Measurements from ENCODE around the gene ABHD3.
"Not testable (repeated sequence)": the region's sequence is repeated elsewhere in the genome, so short reads cannot be mapped to it uniquely, and the experiment has no call there.

ABHD3 gene

DNA sequence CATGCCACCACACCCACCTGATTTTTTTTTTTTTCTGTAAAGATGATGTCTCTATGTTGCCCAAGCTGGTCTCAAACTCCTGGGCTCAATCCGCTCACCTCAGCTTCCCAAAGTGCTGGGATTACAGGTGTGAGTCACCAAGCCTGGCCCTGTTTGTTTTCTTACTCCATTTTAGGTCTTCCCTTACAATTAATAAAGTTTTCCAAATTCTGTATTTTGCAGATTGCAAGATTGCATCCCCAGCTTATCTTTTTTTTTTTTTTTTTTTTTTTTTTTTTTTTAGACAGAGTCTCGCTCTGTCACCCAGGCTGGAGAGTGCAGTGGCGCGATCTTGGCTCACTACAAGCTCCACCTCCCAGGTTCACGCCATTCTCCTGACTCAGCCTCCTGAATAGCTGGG, 64.2 kb downstream of the ABHD3 start:
- DNase-seq: not testable (repeated sequence)

DNA sequence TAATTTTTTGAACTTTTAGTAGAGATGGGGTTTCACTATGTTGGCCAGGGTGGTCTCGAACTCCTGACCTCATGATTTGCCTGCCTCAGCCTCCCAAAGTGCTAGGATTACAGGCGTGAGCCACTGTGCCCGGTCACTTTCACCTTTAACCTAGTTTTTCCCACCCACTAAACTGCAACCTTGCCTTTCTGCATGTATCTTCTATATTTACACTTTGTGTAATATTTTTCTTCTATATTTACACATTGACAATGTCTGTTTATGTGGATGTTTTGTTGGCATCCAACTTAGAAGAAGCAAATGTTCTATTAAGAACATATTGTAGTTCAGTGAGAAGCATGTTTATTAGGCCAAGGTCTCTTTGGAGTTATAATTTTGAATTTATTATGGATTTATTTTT, 65.8 kb downstream of the ABHD3 start:
- no peak for DNase-seq

DNA sequence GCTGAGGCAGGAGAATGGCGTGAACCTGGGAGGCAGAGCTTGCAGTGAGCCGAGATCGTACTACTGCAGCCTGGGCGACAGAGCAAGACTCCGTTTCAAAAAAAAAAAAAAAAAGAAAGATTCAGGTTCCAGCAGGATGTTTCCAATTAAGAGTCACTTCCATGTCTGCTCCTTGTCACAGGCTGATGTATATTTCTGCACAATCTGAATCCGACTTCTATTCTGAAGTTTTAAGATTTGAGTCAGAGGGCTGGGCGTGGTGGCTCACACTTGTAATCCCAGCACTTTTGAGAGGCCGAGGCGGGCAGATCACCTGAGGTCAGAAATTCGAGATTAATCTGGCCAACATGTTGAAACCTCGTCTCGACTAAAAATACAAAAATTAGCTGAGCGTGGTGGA, 67.8 kb downstream of the ABHD3 start:
- no peak for DNase-seq

DNA sequence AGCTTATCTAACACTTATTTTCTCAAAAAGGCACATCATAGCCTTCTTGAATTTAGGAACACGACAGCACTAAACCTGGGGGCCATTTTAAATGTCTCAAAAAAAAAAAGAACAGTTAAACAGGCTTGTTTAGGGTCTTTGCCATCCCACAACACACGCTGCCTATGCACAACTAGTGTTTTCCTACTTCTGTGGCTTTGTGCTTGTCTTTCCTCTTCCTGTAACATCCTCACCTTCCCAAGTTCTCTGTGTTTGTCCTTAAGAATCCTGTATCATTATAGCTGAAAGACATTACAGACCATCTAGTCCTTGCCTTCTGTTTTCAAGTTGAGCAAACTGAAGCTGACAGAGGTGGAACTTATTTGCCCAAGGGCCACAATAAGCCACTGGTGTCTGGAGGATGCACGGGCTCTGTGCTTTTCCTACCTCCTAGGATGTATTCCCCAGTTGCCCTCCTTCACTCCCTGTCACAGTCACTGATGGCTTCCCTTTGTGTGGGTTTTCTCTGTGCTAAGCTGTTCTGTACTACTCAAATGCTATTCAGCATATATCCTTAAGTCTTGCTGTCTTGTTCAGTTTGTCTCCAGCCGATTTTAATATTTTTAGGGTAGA, 69.9 kb downstream of the ABHD3 start:
- DNase-seq: no peak

DNA sequence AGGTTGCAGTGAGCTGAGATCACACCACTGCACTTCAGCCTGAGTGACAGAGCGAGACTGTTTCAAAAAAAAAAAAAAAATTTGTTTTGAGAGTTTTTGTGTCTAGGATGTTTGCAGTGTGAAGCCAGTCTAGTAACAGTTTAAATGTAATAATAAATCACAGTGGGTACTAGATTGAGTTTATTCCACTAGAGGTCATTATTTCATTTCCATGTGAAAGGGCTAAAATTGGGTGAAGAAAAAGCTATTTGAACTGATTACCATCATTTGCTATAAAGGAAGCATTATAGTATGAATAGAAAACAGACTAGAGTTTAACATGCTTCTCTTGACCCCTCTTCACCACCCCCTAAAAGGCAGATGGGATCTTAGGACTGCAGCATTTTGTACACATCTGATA, 72.2 kb downstream of the ABHD3 start:
- no peak for DNase-seq

DNA sequence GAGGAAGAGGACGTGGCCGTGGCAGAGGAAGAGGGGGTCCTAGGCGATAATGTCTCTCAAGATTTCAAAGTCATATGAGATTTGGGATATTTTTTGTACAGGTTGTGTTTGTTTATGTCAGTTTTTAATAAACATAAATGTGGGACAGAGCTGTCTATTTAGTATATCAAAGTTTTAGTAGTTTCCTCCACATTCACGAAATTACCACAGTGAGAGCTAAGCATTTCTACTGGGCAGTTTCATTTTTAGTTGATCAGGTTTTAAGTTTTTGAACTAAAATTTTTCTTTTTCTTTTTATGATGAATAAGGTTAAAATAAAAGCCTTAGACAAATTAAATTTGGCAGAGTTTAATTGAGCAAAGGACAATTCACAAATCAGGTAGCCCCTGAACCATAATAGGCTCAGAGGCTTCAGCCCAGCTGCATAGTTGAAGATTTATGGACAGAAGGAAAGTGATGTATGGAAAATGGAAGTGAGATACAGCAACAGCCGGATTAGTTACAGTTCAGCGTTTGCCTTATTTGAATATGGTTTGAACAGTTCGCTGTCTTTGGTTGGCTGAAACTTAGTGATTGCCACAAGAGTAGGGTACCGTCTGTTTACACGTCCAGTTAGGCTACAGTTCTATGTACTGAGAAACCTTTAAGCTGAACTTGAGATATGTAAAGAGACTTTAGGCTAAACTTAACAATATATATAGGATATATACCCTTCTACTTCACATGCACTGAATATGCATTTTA, 75.3 kb downstream of the ABHD3 start:
- no peak for DNase-seq

DNA sequence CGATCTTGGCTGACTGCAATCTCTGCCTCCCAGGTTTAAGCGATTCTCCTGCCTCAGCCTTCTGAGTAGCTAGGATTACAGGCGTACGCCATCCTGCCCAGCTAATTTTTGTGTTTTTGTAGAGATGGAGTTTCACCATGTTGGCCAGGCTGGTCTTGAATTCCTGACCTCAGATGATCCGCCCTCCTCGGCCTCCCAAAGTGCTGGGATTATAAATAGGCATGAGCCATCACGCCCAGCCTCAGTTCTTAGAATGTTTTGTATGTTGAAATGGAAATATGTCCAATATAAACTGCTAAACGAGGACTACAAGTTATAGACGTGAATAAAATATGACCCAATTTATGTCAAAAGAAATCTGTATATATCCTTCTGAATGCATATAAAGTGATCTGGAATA, 82.9 kb downstream of the ABHD3 start:
- DNase-seq: not testable (repeated sequence)

DNA sequence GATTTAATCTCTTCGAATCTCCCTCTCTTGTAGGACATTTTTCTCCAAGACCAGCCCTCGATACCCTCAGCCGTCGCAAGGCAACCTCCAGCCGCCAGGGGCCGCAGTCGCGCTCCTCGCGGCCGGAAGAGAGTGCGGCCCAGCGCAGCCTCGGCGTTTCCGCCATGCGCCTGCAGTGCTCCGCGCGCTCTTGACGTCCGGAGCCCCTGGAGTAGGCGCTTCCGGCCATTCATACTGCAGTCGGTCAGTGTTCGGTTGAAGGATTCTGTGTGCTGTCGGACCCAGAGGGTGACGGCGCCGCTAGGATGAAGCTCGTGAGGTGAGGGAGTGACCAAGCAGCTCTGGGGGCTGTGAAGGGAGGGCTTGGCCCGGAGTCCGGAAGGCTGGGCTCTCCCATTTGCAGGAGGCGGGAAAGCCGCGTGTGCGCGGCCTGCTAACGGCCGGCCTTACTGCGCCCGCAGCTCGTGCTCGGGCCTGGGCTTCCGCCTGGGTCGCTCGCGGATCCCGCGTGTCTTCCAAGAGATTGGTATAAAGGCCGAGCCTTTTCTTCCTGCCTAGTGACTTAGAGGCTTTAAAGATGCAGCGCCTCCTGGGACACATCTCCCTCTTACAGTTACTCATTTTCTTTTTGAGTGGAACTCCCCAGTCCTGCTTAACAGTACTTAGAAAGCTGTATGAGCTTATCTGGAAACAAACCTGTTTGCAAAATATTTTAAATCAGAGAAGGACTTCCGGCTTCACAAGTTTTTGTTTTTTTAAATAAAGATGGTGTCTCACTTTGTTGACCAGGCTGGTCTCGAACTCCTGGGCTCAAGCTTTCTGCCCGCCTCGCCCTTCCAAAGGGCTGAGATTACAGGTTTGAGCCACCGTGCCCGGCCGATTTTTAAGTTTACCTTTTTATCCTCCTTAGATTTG, 92.2 kb downstream of the ABHD3 start, which contains the start of gene SNRPD1:
TSS of gene SNRPD1 (plus strand) at position 190 of the 915 bp plus-strand sequence. CDS start at position 306, 116 bp downstream.
- peak; percentile 69 for DNase-seq

DNA sequence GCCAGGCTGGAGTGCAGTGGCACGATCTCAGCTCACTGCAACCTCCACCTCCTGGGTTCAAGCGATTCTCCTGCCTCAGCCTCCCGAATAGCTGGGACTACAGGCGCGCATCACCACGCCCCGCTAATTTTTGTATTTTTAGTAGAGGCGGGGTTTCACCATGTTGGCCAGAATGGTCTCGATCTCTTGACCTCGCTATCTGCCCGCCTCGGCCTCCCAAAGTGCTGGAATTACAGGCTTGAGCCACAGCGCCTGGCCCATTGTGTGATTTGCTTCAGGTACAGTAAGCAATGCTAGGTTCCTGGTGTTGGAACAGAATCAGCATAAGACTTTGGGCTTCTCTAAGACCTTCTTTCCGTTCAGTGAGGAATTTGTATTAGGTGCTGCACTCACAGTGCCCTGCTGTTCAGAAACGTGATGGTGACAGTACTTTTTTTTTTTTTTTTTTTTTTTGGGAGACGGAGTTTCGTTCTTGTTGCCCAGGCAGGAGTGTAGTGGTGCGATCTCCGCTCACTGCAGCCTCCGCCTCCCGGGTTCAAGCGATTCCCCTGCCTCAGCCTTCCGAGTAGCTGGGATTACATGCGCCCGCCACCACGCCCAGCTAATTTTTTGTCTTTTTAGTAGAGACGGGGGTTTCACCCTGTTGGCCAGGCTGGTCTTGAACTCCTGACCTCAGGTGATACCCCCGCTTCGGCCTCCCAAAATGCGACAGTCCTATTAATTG, 93.0 kb downstream of the ABHD3 start:
- DNase-seq: not testable (repeated sequence)

DNA sequence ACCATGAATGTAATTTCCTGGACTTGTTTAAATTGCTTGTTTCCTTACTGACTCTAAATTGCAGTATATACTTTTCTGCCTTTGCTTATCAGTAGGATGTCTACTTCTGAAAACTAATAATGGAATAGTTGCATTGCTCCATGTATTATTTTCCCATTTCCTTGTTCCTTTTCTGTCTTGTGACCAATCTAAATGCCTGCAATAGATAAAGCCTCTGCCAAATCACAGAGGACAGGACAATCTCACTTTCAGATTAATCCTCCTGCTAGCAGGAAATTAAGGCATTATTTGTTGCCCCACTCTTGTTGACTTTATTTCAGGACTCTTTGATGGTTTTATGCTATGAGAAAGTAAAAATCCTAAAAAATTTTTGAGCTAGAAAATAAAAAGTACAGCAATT, 99.4 kb downstream of the ABHD3 start:
- DNase-seq: no peak

DNA sequence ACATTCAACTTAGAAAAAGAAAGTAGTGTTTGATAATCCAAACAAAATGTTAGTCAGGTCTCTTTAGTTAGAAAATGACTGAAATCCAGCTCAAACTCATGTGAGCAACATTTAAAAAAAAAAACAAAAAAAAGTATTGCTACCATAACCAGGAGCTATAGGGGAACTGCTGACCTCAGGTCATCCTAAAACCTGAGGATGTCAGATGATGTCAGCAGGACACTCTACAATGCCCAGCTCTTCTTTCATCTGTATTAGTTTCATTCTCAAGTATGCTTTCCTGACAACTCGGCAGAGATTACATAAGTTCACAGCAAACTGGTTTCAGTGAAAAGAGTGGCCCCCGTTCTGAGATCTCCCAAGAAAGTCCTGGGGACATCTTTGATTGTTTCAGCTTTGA, 99.9 kb downstream of the ABHD3 start:
- DNase-seq: no peak

DNA sequence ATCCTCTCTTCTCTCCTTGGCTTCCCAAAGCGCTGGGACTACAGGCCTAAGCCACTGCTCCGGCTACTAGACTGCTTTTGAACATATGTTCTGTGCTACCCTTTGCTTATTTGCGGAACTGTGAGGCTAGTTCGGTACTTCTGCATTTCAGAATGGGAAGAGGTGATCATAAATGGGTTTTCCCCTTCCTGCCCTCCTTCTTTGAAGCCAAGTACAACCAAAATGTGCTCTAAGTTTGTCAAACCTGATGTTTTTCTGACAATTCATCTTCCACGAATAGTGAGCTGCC, 102.3 kb downstream of the ABHD3 start:
- DNase-seq: no peak

Data from NCI-H1694 treated with DMSO at 0.1 percent for 48 hours (cell line).